HG02943 (cell line): ENCODE results near the gene CNTNAP5.

ENCODE experiments used
- ATAC-seq: cut with Tn5 transposase; IDR thresholded peaks from one replicate; pipeline ENCODE4 v1.9.1; 2021; ENCODE audit warnings: mild to moderate bottlenecking, low read depth, moderate library complexity; ENCODE audit not compliant: unreplicated experiment

Gene CNTNAP5

DNA sequence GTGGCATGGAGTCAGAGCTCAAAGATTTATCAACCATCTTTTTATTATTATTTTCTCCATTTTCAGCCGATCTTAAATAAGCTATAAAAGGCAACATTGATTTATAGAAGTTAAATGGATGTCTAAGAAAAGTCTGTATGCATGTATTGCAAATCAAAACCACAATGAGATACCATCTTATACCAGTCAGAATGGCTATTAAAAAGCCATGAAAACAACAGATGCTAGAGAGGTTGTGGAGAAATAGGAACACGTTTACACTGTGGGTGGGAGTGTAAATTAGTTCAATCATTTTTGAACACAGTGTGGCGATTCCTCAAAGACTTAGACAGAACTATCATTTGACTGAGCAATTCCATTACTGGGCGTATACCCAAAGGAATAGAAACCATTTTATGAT, 731.0 kb downstream of the CNTNAP5 start:
- ATAC-seq: no peak

DNA sequence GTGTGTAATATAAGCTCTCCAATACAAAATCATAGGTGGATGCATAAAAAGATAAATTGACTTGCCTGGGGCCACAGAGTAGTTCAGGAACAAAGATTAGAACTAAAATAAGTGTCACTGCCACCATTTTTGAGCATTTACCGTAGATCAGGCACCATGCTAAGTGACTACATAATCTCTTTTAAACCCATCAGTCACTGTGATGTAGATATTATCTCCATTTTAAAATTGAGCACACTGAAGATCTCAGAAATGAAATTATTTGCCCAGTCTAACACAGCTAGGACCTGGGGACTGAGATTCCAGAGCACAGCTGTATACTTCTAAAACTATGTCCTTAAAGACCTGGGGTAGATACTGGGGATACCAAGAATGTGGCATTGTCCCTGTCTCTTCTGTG, 737.3 kb downstream of the CNTNAP5 start:
- ATAC-seq: no peak

DNA sequence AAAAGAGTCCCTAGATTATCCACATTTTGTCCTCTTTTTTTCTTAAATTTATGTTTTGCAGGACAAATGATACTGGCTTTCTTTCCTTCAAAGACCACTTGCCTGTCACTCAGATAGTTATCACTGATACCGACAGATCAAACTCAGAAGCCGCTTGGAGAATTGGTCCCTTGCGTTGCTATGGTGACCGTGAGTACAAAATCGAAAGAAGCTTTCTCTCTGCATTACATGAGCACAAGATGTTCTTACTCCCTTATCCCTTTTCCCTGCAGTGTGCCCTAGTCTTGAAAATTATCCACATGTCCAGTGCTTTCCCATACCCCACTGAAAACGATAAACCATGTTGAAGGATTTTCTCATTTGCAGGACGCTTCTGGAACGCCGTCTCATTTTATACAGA, 738.5 kb downstream of the CNTNAP5 start:
- no peak for ATAC-seq

DNA sequence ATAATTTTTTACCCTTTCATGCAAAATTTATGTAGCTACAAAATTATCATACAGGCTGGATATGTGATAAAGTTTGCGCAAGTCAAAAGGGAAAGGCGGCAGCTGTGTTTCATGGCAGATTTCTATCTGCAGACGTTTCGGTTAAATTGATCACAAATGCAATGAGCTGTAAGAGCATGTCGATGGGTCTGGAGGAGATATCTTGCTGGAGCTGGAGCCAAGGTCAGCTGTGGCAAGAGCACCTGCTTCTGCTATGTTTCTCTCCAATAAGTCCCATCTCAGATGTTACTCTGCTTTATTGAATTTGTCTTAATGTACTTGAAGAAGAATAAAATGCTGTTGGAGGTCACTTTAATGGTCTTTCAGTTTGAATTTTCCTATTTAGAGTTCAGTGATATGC, 749.7 kb downstream of the CNTNAP5 start:
- ATAC-seq: no peak

DNA sequence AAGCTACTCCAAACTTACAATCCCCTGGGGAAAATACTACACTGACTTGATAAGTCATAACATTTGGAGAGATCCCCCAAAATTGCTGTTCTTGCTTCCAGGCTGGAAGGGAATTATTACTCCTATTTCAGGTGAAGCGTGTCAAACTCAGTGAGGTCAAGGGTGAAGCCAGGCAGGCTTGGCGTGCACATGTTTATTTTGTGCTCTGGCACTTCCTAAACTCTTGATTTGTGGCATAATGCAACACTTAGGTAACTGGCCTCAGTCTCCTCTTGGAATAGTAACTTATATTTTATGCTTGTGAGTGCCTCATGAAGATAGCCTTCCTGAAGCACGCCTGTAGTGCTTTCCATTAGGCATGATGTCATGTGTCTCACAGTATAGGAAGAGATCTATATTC, 751.2 kb downstream of the CNTNAP5 start:
- ATAC-seq: no peak

DNA sequence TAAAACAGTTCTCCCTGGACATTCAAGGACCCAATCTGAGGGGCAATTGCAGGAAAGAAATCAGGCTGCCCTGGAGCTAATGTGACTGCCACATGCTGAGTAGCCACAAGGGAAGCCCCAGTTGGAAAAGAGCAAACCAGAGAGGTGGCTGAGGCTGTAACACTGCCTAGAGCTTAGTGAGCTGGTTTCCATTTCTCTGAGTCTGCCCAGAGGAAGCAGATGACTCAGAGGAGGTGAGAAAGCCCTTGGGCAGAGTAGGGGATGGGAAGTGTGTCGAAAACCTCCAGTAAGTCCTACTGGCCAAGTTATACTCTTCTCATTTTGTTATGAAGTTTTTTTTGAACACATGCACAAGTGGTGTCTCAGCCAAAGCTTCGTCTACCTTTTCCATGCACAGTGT, 753.0 kb downstream of the CNTNAP5 start:
- ATAC-seq: no peak

DNA sequence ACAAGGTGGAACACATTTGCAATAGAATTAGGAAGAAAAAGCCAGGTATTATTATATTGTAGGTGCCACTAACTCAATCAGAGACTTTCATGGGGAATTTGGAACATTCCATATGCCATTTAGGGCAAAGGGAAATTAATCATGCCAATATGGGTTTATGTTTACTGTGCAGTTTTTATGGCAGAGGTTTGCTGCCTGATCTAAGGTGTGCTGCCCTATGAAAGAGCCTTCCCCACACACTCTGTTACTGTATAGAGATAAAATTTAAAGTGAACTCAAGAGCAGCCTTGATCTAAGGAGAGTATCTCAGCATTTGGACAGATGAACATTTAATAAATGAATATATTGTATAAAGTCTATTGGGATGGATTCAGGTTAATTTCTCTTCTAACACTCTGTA, 771.6 kb downstream of the CNTNAP5 start:
- no peak for ATAC-seq

DNA sequence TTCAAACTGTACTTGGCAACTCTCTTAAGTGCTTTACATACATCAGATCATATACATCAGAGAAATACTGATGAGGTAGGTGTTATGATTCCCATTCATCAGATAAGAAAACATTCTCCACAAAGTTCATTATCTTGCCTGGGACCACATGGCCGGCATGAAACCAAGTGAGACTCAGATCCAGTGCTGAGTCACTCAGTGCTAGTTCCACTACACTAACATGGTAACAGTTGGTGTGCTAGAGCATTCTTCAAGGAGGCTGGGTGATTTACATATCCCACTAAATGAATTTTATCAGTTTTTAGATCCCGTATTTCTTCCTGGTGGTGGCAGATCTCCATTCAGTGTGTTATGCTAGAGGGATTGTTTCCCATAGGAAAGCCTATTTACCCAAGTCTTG, 772.0 kb downstream of the CNTNAP5 start:
- ATAC-seq: no peak

DNA sequence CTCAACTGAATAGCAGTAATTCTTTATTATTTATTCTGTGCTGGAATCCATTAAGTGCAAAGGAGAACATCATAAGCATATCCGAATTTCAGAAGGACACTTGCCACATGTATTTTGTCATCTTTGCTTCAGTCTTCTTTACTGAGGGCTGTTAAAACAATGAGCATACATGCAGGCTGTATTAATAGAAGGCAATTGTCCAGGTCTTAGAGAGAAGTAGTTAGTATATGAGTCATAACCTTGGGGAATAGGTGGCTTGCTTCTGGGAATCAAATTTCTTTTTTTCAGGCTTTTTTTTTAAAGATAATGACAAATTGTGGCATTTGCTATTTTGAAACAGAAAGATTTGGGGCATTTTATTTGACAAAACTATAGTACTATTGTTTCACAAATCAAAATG, 773.5 kb downstream of the CNTNAP5 start:
- ATAC-seq: no peak

DNA sequence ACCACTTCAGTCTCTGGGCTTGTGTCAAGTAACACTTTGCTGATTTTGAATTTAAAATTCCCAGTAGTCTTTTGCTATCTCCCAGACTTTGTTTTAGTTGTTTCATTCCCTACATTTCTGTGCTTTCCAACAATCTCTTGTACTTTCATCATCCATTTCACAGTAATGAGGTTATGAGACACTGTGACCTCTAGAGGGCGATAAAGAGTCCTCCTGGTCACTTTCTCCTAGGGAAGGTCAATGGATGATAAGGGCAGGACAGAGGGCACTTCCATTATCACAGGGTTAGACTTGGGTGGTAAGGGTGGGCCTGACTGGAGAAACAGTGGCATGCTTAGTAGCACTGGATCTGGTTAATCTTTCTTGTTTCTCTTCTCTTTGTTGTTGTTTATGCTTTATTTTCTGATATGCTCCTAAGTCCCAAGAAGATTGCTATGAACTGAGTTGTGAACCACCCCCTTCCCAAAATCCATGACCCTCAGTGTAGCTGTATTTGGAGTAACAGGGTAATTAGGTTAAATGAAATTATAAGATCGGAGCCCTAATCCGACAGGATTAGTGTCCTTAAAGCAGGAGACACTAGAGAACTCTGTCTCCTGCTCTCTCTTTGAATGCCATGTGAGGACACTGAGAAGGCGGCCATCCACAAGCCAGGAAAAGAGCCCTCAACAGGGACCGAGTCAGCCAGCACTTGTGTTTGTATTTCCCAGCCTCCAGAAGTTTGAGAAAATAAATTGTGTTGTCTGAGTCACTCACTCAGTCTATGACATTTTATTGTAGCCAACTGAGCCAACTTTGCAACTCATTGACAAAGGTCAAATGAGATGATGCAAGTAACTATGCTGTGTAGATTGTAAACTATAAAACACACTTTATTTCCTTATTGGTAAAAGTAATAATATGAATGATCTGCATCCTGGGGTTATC, 779.2 kb downstream of the CNTNAP5 start:
- no peak for ATAC-seq

DNA sequence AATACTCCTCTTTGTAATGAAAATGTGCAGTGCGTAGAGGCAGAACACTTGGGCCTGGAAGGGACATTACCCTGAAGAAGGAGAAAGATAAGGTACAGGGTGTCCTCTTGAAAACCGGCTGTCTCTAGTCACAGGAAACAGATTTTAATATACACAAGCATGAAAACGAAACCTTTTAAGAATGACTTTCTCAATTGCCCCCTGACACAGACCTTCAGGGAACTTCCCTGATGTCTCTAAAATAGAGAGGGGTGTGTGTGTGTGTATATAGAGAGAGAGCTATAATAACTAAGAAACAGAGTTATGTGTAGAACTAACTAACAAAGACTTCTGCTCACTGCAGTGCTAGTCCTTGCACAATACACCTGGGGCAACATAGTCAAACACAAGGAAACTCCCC, 780.0 kb downstream of the CNTNAP5 start:
- no peak for ATAC-seq

DNA sequence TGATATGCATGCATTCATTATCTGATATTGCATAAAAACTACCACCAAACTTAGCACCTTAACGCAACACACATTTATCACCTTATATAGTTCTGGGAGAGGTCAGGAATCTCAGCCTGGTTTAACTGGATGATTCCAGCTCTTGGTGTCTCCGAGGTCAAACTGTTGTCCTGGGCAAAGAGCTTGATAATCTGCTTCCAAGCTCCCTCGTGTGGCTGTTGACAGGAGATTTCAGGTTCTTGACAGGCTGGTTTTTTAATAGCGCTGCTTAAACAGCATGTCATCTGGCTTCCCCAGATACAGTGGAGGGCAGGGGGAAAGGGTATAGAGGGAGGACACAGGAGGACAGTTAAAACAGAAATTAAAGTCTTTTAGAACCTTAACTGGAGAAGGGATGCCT, 785.0 kb downstream of the CNTNAP5 start:
- ATAC-seq: no peak

DNA sequence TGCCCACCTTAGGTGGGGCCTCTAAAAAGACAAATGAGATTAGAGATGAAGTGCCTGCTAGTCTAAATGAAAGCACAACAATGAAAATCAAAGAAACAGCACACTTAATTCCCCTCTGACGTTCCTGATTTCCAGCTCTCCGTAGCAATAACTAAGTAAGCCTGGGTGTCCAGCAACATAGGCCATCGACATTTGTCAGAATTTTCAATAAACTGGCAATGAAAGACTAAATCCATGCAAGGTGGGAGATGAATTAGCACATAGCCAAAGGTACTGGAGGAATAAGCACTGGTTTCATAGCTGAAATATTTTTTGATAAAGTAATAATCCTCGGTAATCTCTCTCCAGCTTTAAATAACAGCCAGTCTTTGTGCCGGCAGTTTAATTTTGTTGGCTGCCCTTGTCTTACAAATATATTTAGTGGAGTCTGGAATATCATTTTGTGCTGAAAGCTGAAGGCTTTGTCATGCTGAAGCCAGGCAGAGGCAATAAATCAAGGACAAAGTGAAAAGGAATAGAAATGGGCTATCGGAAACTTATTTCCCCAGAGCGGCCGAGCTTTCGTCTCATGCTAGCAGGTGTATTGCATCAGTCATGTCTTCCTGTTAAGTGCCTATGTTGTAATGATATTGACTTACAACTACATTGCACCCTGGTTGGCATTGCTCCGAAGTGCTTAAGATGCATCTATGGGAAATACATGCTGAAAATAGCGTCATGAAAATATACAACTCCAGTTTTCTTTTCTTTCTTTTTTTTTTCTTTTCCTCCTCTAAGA, 790.1 kb downstream of the CNTNAP5 start:
- no peak for ATAC-seq

DNA sequence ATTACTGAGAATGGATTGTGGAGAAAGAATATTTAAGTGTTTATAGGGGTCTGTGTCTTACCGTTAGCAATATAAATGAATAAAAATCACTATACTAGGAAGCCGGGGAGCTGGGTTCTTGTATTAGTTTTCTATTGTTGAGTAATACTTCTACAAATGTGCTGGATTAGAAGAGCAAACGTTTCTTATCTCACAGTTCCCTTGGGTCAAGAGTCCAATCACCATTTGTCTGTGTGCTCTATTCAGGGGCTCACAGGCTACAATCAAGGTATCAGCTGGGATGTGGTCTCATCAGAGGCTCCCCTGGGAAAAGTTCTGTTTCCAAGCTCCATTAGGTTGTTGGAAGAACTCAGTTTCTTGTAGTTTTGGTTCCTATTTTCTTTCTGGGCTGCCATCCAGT, 790.9 kb downstream of the CNTNAP5 start:
- no peak for ATAC-seq

DNA sequence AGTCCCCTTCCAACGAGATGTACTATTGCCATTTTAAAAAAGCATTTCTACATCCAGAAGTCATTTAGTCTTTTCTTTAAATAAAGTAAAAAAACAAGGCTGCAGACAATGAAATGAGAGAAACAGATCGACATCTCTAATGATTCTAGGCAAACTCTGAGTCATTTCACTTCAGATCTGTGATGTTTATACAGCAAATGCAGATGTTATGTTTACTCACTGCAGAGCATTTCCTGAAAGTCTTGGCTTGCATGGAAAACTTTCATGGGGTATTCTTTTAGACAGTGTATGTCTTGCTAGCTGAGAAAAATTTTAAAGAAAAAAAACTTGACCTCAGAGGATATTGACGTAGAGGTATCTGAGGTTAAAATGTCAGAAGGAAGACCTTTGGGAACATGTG, 797.4 kb downstream of the CNTNAP5 start:
- ATAC-seq: no peak

DNA sequence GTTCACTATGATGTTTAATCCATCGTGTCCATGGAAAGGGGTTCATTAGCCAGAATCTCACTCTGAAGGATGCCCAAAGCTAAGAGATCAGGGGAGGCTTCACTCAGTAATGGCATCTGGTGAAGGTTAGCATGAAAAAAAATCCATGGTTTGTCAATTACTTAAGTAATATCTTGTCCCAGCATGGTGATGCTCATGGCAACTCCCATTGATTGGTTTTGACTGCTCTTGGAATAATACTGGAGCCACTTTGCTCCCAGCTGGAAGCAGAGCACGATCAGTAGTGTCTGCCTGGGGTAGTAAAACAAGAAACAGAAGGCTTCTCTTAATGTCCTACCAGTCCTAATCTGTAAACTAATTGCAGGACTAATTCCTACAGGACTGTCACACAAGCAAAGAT, 799.4 kb downstream of the CNTNAP5 start:
- no peak for ATAC-seq

DNA sequence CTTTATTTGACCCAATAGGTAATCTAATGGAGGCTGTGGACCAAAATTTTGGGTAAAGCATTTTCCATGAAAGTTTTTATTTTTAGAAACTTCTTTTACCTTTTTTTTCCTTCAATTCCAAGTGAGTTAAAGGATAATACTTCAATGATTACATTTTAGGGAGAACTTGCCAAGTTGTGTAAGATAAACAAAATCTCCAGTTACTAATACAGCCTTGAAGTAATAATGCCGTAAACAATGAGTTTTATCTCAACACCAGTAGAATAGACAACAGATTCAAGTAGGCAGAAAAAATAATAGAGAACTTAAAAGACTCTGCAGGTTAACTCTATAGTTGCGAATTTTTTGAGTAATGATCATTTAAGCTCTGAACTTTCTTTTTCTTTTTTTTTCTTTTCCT, 807.4 kb downstream of the CNTNAP5 start:
- no peak for ATAC-seq

DNA sequence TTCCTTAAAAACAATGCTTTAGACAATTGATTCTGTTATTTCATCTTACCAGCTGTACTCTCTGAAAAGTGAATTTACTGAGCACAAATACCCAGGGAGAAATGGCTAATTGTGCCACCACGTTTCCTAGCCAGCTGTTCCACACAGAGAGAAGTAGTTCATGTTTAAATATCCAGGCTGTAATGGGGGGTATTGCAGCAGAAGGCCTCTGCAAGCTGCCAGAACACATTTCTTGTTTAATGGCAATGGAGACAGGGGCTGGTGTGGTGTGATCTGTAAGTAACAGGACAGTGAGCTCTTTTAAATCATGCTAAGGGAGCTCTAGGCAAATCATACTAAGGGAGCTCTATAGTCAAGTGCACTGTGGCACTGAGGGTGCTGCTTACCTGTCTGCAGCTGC, 809.2 kb downstream of the CNTNAP5 start:
- ATAC-seq: no peak

DNA sequence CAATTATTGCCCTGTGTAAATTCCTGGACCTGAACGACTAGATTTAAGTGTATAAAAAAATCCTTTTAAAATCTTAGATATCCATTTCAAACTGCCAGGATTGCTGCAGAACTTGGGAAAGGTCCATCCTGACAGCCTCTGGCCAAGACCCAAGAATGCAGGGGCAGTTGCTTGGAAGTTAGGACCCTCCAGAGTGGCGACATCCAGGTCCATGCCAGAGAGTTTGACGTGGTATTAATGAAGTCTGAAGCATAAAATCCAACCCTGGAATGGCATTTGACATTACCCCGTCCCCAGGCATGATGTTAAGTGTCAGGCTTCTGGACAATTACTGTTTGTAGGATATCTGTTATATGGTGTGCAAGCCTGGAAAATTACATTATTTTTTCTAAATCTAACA, 810.2 kb downstream of the CNTNAP5 start:
- no peak for ATAC-seq

DNA sequence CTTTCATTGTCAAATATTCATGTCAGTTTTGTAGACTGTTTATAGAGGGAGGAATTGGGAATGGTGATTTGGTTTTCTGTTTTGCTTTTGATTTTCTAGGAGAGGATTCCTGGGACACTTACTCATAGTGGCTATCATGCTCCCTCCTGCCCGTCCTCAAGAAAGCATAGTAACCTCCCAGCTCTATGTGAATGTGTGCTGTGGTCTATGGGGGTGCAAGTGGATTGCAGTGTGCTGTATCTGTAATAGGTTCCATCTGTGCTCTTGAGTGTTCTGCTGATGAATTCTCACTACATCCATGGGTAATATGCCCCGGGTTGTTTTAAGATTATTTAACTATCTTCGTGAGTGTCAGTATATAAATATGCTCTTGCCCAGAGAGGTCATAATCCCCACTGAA, 811.3 kb downstream of the CNTNAP5 start:
- no peak for ATAC-seq

DNA sequence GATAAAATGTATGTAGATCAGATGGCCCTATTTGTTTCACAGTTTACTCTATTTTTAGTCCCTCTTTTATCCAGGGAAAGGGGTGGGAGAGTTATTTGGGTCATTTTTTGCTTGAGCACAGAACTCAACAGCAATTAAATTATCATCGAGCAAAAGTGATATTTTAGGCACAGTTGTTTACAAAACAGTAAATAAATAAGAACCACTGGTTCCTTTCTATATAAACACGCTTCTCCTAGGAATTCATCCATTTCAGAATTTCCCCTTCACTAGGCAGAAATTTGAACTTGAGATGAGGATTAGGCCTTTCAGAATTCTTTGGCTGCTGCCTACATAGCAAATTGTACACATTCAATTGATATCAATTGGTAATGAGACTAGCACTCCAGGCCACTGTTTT, 812.4 kb downstream of the CNTNAP5 start:
- no peak for ATAC-seq

DNA sequence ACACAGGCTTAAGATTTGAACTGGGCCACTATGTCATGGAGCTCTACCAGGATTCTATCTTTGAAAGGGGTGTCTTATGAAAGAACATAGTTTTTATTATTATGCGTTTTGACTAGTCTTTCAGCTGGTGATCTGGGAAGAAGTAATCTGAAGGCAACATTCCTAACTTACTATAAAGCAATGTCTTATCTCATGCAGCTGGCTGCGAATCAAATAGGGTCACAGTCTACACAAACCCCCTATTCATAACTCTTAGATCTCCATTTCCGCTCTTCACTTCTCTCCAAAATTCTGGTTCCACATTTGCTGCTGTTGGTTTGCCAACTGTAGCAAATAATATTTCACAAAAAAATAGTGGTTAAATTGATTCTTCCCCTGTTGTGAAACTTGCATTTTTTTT, 813.3 kb downstream of the CNTNAP5 start:
- no peak for ATAC-seq
